K562 (cell line): ENCODE results near the gene RPP14.

Source experiments
- LARP7 ChIP-seq: fragments of 450-650 bp; IDR thresholded peaks from 2 replicates; pipeline ENCODE4 v1.6.1; 2016
- NR2C1 ChIP-seq, 2 experiments: fragments of 450-650 bp; IDR thresholded peaks; 2 replicates each; pipeline ENCODE4 v1.6.1; 2017; ENCODE audit warnings: mild to moderate bottlenecking in 2 of 2, antibody characterized with exemption in 1 of 2, inconsistent platforms in 1 of 2, missing compliant biosample characterization in 1 of 2, missing genetic modification characterization in 1 of 2
- ZC3H4 ChIP-seq: sonication (generic); formaldehyde crosslinking; IDR thresholded peaks from 2 replicates; pipeline ENCODE4 v1.9.0; 2021; ENCODE audit warnings: missing genetic modification reagents, borderline replicate concordance
- TF ChIP-seq, protein P1 (sequence below), 3 experiments: IDR thresholded peaks in 2 of 3; conservative IDR thresholded peaks in 1 of 3; 2 replicates each; pipeline ENCODE4 v1.5.1; 2011 to 2012; ENCODE audit warnings: low read length in 3 of 3, mild to moderate bottlenecking in 3 of 3, control low read depth in 2 of 3, improper control_type of control experiment in 1 of 3, inconsistent platforms in 1 of 3, low read depth in 1 of 3, mixed read lengths in 1 of 3, moderate library complexity in 1 of 3; ENCODE audit not compliant: insufficient read depth in 2 of 3
- TF ChIP-seq, protein P2 (sequence below): fragments of 250-450 bp; sonication (Bioruptor Pico); IDR thresholded peaks from 2 replicates; pipeline ENCODE4 v1.5.0; 2021
- TF ChIP-seq, protein P3 (sequence below), 2 experiments: fragments of 450-650 bp in 1 of 2; sonication (generic) in 1 of 2; formaldehyde crosslinking in 1 of 2; IDR thresholded peaks; 2 replicates each; pipeline versions ENCODE4 v1.7.1 to v1.9.0; 2016 to 2022; ENCODE audit warnings: inconsistent platforms in 1 of 2, mild to moderate bottlenecking in 1 of 2, missing genetic modification reagents in 1 of 2

DNA sequence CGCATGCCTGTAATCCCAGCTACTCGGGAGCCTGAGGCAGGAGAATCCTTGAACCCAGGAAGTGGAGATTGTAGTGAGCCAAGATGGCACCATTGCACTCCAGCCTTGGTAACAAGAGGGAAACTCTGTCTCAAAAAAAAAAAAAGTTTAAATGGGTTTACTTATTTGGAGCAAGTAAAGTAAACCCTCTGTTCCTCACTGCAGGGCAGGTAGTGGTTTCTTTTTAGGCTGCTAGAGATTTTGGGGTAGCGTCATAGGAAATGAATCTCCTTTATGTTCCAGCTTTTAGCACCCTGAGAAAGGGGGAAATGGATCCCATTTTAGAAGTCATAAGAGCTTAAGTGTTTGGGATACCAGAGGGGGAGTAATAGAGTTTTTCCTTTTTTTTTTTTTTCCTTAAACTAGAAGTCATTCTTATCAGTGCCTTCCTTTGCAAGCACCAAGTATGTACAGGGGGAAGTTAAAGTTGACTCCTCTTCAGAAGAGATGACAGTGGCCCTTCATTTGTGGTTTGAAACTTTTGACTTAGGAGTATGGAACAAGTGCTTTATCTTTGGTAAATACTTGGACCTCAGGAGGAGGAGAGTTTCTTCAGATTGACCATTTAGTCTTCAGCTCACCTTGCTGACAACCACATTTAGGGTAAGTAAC lies 34.7 kb downstream of the RPP14 start:
- TF ChIP-seq, protein P1, sequence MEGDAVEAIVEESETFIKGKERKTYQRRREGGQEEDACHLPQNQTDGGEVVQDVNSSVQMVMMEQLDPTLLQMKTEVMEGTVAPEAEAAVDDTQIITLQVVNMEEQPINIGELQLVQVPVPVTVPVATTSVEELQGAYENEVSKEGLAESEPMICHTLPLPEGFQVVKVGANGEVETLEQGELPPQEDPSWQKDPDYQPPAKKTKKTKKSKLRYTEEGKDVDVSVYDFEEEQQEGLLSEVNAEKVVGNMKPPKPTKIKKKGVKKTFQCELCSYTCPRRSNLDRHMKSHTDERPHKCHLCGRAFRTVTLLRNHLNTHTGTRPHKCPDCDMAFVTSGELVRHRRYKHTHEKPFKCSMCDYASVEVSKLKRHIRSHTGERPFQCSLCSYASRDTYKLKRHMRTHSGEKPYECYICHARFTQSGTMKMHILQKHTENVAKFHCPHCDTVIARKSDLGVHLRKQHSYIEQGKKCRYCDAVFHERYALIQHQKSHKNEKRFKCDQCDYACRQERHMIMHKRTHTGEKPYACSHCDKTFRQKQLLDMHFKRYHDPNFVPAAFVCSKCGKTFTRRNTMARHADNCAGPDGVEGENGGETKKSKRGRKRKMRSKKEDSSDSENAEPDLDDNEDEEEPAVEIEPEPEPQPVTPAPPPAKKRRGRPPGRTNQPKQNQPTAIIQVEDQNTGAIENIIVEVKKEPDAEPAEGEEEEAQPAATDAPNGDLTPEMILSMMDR (IDR thresholded peaks at IDR 0.05 in 2 of 3, conservative IDR thresholded peaks at IDR 0.05 in 1 of 3; ENCODE audit: insufficient read depth in 2 of 3, low read depth in 1 of 3, low read length in 3 of 3) = no peak
- TF ChIP-seq LARP7 = no peak
- TF ChIP-seq, protein P2, sequence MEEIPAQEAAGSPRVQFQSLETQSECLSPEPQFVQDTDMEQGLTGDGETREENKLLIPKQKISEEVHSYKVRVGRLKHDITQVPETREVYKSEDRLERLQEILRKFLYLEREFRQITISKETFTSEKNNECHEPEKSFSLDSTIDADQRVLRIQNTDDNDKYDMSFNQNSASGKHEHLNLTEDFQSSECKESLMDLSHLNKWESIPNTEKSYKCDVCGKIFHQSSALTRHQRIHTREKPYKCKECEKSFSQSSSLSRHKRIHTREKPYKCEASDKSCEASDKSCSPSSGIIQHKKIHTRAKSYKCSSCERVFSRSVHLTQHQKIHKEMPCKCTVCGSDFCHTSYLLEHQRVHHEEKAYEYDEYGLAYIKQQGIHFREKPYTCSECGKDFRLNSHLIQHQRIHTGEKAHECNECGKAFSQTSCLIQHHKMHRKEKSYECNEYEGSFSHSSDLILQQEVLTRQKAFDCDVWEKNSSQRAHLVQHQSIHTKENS (CRISPR knock-in tag) = no peak
- no peak for TF ChIP-seq NR2C1 (IDR thresholded peaks at IDR 0.05)
- TF ChIP-seq NR2C1 (tag; IDR thresholded peaks at IDR 0.05) = no peak
- TF ChIP-seq, protein P3, sequence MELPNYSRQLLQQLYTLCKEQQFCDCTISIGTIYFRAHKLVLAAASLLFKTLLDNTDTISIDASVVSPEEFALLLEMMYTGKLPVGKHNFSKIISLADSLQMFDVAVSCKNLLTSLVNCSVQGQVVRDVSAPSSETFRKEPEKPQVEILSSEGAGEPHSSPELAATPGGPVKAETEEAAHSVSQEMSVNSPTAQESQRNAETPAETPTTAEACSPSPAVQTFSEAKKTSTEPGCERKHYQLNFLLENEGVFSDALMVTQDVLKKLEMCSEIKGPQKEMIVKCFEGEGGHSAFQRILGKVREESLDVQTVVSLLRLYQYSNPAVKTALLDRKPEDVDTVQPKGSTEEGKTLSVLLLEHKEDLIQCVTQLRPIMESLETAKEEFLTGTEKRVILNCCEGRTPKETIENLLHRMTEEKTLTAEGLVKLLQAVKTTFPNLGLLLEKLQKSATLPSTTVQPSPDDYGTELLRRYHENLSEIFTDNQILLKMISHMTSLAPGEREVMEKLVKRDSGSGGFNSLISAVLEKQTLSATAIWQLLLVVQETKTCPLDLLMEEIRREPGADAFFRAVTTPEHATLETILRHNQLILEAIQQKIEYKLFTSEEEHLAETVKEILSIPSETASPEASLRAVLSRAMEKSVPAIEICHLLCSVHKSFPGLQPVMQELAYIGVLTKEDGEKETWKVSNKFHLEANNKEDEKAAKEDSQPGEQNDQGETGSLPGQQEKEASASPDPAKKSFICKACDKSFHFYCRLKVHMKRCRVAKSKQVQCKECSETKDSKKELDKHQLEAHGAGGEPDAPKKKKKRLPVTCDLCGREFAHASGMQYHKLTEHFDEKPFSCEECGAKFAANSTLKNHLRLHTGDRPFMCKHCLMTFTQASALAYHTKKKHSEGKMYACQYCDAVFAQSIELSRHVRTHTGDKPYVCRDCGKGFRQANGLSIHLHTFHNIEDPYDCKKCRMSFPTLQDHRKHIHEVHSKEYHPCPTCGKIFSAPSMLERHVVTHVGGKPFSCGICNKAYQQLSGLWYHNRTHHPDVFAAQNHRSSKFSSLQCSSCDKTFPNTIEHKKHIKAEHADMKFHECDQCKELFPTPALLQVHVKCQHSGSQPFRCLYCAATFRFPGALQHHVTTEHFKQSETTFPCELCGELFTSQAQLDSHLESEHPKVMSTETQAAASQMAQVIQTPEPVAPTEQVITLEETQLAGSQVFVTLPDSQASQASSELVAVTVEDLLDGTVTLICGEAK (IDR thresholded peaks at IDR 0.05) = no peak
- TF ChIP-seq, protein P3 (CRISPR knock-in tag; IDR thresholded peaks at IDR 0.05) = no peak
- no peak for TF ChIP-seq ZC3H4 (CRISPR knock-in tag)
